GM18909 (cell line): ENCODE data around the gene LILRA2.
"Not testable (repeated sequence)": the region's sequence is repeated elsewhere in the genome, so short reads cannot be mapped to it uniquely, and the experiment has no call there.

Experiments
- ATAC-seq: cut with Tn5 transposase; IDR thresholded peaks from one replicate; pipeline ENCODE4 v1.9.1; 2021; ENCODE audit warnings: mild to moderate bottlenecking; ENCODE audit not compliant: unreplicated experiment, poor library complexity

The LILRA2 gene

GRCh38 chr19:54608205-54608604, 34.6 kb downstream of the LILRA2 start:
- no peak for ATAC-seq

DNA sequence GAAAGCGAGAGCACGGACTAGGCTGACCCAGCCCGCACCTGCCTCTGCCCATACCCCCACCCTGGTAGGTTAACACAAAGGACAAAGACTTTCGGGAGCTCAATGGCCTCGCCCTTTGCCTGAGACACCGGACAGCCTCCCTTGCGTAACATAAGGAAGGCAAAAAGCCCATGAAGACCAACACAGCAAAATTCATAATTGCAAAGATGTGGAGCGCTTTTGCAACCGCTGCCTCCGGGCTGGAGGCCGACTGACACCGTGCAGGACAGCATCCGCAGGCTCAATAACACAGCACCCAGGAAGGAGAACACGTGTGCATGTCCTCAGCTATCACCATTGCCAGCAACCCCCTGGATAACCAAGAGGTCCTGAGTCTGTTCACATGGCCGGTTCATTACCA, 35.2 kb downstream of the LILRA2 start:
- ATAC-seq = no peak

GRCh38 chr19:54609356-54609791, 35.8 kb downstream of the LILRA2 start:
- ATAC-seq = no peak

DNA sequence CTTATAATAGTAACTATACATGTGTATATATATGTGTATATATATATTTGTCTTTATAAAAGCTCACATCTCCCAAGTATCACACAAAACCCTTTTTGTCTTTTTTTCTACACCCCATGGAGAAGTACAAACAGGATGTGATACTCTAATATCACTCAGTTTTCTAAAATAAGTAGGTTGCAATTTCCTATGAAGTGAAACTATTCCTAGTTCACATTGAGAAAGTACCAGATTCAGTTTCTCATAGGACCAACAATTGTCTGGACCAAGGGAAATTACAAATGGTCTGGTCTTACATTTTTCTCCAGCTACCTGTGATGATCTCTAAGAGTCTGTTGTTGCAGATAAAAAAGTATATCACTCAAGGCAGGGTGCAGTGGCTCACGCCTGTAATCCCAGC, 38.8 kb downstream of the LILRA2 start:
- ATAC-seq = no peak

GRCh38 chr19:54614726-54615125, 41.1 kb downstream of the LILRA2 start:
- no peak for ATAC-seq

GRCh38 chr19:54616057-54616456, 42.5 kb downstream of the LILRA2 start:
- peak; percentile 42 for ATAC-seq

DNA sequence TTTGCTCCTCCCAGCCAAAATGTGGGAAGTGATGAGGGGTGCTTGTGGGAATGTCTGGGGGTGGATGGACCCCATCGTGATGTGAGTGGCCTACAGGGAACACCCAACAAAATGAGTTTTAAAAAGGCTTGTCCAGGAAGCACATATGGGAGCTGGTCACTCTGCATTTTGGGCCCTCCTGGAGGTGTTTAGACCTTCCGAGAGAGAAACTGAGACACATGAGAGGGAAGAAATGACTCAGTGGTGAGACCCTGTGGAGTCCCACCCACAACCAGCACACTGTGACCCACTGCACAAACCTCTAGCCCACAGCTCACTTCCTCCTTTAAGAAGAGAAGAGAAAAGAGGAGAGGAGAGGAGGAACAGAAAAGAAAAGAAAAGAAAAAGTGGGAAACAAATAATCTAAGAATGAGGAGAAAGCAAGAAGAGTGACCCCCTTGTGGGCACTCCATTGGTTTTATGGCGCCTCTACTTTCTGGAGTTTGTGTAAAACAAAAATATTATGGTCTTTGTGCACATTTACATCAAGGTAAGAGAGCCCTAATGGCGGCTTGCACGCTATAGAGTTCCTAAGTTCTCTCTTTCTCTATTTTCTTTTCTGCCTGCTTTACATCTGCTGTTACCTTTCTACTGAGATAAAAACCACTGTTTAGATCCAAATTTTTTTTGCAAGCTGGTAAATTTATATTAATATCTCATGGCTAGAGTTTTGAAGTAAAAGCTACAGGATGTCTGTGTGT, 43.4 kb downstream of the LILRA2 start:
- peak; percentile 82 for ATAC-seq

GRCh38 chr19:54620464-54620863, 46.9 kb downstream of the LILRA2 start:
- ATAC-seq = no peak

DNA sequence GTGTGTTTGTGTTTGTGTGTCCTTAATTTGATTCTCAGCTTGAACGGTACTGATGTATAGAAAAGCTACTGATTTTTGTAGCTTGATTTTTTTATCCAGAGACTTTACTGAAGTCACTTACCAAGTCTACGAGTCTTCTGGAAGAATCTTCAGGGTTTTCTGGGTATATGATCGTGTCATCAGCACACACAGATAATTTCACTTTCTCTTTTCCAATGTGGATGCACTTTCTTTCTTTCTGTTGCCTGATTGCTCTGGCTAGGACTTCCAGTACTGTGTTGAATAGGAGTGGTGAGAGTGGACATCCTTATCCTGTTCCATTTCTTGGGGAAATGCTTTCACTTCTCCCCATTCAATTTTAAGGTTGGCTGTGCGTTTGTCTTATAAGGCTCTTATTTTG, 48.8 kb downstream of the LILRA2 start:
- no peak for ATAC-seq

DNA sequence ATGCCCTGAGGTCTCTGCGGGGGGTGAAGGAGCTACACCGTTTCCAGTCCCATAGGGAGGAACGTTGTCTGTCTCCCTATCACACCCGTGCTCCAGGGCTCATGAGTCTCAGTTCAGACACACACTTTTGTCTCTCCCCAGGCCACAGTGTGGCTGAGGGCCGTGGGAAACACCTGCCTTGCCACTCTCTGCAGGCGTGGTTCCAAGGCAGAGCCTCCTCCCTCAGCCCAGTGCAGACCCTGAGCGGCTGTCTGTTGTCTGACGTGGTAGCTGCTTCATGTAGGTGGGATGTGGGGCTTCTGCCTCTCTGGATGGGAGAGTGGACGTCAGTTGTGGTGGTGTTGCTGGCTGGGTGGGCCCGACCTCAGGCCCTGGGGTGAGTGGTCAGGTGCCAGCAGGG, 50.6 kb downstream of the LILRA2 start:
- peak; percentile 23 for ATAC-seq

DNA sequence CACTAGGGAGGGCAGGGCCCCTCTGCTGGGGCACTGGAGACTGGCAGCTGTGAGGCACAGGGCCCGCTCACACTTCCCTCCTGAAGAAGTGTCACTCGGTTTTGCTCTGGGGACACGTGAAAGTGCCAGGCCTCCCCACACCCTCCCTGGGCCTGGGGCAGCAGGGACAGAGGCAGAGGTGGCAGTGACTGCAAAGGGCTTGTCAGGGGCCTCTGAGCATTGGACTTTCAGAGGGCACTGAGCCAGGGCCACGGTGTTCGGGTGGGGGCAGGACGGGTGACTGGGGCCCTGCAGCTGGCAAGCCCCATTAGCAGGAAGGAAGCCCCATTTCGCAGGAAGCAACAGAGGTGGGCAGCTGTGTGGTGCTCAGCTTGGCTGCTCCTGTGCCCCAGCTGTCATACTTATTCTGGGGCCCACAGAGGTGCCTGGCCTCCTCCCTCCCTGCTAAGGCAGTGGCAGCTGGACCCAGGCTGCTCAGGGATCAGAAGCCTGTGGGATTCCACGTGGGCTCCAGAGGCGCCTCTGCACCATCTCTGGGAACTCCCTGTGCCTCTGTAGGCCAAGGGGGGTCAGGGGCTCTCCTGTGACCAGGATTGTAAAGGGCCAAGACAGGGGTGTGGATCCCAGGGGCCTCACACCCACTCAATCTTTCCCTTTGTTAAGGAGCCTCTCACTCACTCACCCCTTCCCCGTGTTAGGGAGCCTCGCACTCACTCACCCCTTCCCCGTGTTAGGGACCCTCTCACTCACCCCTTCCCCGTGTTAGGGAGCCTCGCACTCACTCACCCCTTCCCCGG, 51.5 kb downstream of the LILRA2 start:
- ATAC-seq = peak; percentile 55

- ATAC-seq = no peak
Measured at GRCh38 chr19:54626757-54627156, 53.2 kb downstream of the LILRA2 start.

GRCh38 chr19:54627912-54628311, 54.3 kb downstream of the LILRA2 start:
- ATAC-seq = not testable (repeated sequence)

DNA sequence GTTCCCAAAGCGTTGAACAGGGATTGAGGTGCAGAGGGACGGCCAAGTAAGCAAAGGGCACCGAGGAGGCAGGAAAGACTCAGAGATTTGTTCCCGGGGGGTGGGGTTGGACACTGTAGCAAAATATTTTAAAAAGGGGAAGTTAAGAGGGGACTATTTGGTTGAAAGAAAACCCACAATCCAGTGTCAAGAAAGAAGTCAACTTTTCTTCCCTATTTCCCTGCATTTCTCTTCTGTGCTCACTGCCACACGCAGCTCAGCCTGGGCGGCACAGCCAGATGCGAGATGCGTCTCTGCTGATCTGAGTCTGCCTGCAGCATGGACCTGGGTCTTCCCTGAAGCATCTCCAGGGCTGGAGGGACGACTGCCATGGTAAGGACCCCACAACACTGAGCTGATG, 56.7 kb downstream of the LILRA2 start, which contains the start of gene LILRB1:
Gene LILRB1 (plus strand): TSS at position 223 of the 400 bp plus-strand sequence. CDS start 590 bp downstream, outside the sequence.
- ATAC-seq = not testable (repeated sequence)

DNA sequence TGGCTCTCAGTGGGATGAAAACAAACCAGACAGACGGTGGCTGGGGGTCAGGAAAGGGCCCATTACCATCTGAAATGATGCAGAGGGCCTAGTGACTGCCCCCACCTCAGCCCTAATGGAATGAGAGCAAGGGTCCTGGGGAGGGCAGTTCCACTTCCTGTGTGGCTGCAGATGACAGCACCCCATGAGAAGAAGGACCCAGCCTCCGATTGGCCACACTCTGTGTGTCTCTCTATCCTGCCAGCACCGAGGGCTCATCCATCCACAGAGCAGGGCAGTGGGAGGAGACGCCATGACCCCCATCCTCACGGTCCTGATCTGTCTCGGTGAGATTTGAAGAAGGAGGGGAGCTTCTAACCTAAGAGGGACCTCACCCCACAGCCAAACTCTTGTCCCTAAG, 57.2 kb downstream of the LILRA2 start:
- ATAC-seq = no peak

DNA sequence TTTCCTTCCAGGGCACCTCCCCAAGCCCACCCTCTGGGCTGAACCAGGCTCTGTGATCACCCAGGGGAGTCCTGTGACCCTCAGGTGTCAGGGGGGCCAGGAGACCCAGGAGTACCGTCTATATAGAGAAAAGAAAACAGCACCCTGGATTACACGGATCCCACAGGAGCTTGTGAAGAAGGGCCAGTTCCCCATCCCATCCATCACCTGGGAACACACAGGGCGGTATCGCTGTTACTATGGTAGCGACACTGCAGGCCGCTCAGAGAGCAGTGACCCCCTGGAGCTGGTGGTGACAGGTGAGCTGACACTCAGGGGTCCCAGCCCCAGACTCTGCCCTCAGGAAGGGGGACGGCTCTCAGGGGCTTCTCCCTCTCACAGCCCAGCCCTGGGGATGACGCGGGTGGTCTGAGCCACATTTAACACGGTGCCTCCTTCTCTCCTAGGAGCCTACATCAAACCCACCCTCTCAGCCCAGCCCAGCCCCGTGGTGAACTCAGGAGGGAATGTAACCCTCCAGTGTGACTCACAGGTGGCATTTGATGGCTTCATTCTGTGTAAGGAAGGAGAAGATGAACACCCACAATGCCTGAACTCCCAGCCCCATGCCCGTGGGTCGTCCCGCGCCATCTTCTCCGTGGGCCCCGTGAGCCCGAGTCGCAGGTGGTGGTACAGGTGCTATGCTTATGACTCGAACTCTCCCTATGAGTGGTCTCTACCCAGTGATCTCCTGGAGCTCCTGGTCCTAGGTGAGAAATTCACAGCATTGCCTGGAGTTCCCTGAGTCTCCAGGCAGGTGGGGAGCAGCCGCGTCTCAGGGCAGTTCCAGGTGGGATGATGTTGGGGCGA, 58.1 kb downstream of the LILRA2 start:
- ATAC-seq = not testable (repeated sequence)

- not testable (repeated sequence) for ATAC-seq
Measured at GRCh38 chr19:54632517-54632916, 58.9 kb downstream of the LILRA2 start.

GRCh38 chr19:54633401-54633800, 59.8 kb downstream of the LILRA2 start:
- no peak for ATAC-seq

DNA sequence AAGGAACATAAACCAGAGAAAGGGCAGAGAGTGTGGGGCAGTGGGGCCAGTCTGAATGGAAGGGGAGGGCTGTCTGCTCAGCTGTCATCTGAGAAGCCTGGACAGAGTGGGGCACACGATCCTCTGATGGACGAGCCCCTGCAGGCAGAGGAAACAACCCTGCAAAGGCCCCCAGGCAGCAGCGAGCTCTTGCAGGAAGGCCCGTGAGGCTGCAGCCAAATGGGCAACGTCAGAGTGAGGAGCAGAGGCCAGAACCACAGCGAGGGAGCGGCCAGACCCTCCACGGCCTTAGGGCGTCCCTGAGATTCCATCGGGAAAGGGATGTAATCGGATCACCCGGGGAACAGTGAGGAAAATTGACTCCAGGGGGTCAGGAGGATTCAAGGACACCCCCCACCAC, 62.5 kb downstream of the LILRA2 start:
- ATAC-seq = not testable (repeated sequence)

- no peak for ATAC-seq
Measured at GRCh38 chr19:54638683-54639082, 65.1 kb downstream of the LILRA2 start.
